ENCODE results near the gene RPS19. TPM values are rescaled to one million over a fixed set of nuclear protein-coding genes. Genes with fewer than 3 reads are reported as not detected.

Gene RPS19
- total RNA-seq, 4 donors from 2014 or later: 653 to 927 (median 891) TPM

GRCh38 chr19:41847351-41848105, 12.5 kb upstream of the RPS19 start:
- no peak for TF ChIP-seq CTCF (IDR thresholded peaks at IDR 0.05; ENCODE audit: low read depth)

GRCh38 chr19:41848666-41849065, 11.4 kb upstream of the RPS19 start:
- TF ChIP-seq CTCF (IDR thresholded peaks at IDR 0.05; ENCODE audit: low read depth): no peak

- TF ChIP-seq CTCF (IDR thresholded peaks at IDR 0.05; ENCODE audit: low read depth): no peak
Observed at GRCh38 chr19:41849067-41849466, 11.0 kb upstream of the RPS19 start.

DNA sequence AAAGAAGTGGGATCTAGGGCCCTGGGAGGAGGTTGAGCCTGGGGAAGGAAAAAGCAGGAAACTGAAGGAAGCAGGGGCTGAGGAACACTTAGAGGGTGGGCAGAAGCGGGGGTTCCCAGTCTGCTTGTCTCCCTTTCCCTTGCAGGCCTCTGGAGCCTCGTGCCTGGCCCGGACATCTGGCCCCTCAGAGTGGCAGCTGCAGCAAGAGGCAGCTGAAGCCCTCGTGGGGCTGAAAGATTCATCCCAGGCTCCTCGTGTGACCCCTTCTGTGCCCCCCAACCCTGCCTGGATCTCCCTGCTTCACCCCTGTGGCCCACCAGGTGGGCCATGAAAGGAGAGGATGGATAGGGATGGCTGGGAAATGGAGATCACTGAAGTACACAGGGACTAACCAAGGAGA, 9.7 kb upstream of the RPS19 start:
- no peak for TF ChIP-seq CTCF (IDR thresholded peaks at IDR 0.05; ENCODE audit: low read depth)

- TF ChIP-seq CTCF (IDR thresholded peaks at IDR 0.05; ENCODE audit: low read depth): no peak
Observed at GRCh38 chr19:41851456-41851855, 8.6 kb upstream of the RPS19 start.

DNA sequence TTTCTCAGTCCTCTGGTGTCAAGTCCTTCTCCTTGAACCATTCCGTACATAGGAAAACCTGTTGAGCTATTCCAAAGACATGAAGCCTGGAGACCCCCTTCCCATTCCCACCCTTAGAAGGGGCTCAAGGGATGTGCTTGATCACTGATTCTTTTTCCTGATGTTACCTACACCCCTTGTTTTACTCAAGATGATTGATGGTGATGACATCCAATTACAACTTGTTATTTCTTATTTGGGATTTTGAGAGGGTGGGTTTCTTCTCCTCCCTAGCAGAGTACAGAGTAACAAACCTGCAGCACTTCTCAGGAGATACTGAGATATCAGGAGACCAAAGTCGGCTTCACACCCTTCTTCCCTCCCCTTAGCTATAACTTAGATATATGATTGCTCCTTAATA, 6.7 kb upstream of the RPS19 start:
- no peak for TF ChIP-seq CTCF (IDR thresholded peaks at IDR 0.05; ENCODE audit: low read depth)

DNA sequence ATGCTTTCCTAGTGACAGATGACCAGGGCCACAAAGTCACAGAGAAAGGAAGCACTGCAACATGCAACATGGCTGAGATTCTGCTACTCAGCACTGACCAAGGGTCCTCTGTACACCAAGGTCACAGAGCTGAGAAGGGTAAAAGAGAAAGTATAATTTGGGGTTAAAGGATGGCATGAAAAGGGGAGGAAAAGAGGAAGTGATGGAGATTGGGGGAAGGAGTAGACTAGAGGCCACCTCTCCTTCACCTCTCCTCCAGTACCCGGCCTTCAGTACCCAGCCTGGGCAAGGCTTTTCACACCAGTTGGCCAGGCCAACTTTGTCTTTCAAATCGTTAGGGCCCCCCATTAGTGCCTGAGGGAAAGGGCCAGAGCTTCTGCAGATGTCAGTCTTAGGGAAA, 6.3 kb upstream of the RPS19 start:
- no peak for TF ChIP-seq CTCF (IDR thresholded peaks at IDR 0.05; ENCODE audit: low read depth)

Data from subcutaneous adipose tissue (tissue), 4 donors.